ENCODE measurements around the gene ATF4. TPM values are rescaled to one million over a fixed set of nuclear protein-coding genes. Genes with fewer than 3 reads are reported as not detected.

ATF4 gene
- total RNA-seq, 2 experiments from 2014 or later: 806 to 814 TPM

DNA sequence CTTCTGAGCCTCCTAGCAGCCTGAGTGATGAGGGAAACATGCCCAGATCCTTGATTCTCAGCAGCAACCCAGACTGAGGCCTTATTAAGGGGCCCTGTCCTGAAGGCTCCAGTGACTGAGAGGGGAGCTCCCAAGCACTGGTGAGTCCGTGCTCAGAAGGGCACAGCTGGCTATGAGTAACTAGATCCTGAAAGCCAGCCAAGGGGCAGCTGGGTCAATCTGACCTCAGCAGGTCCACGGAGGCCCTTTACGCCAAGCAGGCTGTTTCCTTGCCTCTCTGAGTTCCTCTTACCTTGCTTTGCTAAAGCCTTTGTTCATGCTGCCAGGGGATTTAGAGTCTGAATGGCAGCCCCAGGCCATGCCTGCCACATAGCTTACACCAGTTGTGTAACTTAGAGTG is 37.6 kb upstream of the ATF4 start:
- no peak for DNase-seq
- H3K27me3 Mint-ChIP-seq: no peaks in the 10 kb centered on the region
- no peak overlapping the region for H3K4me3 Mint-ChIP-seq
- H3K27ac Mint-ChIP-seq: no peak overlapping the region
- no peaks in the 10 kb centered on the region for H3K9me3 Mint-ChIP-seq
- no peaks in the 10 kb centered on the region for H3K36me3 Mint-ChIP-seq
- H3K4me1 Mint-ChIP-seq: no peaks in the 10 kb centered on the region

DNA sequence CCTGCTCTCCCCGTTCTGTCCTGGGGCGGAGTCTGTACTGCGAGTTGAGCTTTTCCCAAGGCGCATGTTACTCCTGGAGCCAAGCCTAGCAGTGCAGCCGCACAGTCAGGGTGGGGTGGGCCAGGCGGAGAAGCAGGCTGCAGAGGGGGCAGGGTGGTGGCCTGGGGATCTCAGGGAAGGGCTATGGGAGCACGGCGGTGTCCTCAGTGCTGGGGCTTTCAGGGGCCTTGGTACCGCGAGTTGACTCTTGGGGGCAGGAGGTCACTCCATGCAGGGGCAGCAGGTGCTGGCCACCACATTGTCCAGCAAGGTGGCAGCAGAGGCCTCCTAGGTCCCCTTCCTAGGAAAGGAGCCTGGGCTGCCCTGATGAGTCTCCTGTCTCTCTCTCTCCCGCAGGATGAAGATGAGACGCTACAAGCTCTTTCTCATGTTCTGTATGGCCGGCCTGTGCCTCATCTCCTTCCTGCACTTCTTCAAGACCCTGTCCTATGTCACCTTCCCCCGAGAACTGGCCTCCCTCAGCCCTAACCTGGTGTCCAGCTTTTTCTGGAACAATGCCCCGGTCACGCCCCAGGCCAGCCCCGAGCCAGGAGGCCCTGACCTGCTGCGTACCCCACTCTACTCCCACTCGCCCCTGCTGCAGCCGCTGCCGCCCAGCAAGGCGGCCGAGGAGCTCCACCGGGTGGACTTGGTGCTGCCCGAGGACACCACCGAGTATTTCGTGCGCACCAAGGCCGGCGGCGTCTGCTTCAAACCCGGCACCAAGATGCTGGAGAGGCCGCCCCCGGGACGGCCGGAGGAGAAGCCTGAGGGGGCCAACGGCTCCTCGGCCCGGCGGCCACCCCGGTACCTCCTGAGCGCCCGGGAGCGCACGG is 33.2 kb upstream of the ATF4 start:
- no peak for DNase-seq
- Mint-ChIP-seq H3K4me1 (peaks cover 3% of the 10 kb centered on the region), H3K27ac (no peak overlapping the region), H3K4me3 (no peak overlapping the region), H3K27me3 (no peaks in the 10 kb centered on the region), H3K36me3 (no peaks in the 10 kb centered on the region), H3K9me3 (no peaks in the 10 kb centered on the region)

DNA sequence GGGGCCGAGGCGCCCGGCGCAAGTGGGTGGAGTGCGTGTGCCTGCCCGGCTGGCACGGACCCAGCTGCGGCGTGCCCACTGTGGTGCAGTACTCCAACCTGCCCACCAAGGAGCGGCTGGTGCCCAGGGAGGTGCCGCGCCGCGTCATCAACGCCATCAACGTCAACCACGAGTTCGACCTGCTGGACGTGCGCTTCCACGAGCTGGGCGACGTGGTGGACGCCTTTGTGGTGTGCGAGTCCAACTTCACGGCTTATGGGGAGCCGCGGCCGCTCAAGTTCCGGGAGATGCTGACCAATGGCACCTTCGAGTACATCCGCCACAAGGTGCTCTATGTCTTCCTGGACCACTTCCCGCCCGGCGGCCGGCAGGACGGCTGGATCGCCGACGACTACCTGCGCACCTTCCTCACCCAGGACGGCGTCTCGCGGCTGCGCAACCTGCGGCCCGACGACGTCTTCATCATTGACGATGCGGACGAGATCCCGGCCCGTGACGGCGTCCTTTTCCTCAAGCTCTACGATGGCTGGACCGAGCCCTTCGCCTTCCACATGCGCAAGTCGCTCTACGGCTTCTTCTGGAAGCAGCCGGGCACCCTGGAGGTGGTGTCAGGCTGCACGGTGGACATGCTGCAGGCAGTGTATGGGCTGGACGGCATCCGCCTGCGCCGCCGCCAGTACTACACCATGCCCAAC is 32.4 kb upstream of the ATF4 start:
- DNase-seq: no peak
- Mint-ChIP-seq H3K27me3 (no peaks in the 10 kb centered on the region), H3K4me3 (no peak overlapping the region), H3K9me3 (no peaks in the 10 kb centered on the region), H3K36me3 (no peaks in the 10 kb centered on the region), H3K27ac (no peak overlapping the region), H3K4me1 (peaks cover 4% of the 10 kb centered on the region)

DNA sequence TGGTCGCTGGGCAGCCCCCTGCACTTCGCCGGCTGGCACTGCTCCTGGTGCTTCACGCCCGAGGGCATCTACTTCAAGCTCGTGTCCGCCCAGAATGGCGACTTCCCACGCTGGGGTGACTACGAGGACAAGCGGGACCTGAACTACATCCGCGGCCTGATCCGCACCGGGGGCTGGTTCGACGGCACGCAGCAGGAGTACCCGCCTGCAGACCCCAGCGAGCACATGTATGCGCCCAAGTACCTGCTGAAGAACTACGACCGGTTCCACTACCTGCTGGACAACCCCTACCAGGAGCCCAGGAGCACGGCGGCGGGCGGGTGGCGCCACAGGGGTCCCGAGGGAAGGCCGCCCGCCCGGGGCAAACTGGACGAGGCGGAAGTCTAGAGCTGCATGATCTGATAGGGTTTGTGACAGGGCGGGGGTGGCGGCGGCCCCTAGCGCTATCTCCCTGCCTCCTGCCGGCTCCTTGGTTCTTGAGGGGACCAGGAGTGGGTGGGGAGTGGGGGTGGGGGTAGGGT is 31.7 kb upstream of the ATF4 start:
- H3K36me3 Mint-ChIP-seq: no peaks in the 10 kb centered on the region
- H3K4me3 Mint-ChIP-seq: no peak overlapping the region
- DNase-seq: no peak
- H3K27ac Mint-ChIP-seq: no peak overlapping the region
- H3K9me3 Mint-ChIP-seq: no peaks in the 10 kb centered on the region
- H3K4me1 Mint-ChIP-seq: peaks cover 10% of the 10 kb centered on the region
- no peaks in the 10 kb centered on the region for H3K27me3 Mint-ChIP-seq

DNA sequence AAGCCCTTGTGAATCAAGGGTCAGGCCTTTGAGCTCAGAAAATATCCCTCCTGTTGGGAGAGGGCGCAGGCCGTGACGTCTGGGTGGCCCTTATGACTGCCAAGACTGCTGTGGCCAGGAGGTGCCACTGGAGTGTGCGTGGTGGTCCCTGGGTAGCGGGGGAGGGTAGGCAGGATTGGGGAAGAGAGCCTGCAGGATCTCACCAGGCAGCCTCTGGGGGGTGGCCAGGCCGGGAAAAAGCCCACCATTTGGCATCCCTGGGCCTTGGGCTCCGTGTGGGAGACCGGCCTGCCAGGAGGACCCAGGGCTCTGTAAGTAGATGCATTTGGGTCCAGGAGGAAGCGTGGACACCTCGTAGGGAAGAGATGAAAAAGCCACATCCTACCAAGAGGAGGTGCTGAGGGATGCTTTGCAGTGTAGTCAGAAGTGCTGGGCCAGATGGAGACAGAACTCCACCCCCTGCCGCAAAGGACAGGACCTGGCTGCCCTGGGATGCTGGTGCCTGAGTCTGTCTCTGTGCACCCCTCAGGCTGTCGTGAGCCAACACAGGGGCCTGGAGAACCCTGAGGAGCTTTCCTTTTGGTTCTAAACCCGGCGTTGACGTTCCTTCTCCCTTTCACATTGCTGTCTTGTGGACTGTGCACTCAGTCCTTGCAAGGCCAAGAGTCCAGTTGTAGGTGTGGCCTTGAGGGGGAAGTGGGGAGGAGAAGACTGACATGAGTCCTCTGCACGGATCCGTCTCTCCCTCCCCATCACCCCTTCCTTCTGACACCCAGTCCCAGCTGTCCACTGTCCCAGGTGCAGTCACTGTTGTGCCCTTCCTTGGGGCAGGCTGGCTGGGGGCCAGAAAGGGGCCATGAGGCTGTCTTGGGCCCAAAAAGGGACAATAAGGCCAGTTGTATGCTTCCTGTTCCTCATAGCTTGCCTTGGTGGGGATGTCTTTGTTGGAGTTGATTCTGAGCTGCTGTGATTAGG is 31.0 kb upstream of the ATF4 start:
- no peaks in the 10 kb centered on the region for H3K9me3 Mint-ChIP-seq
- no peaks in the 10 kb centered on the region for H3K27me3 Mint-ChIP-seq
- no peak for DNase-seq
- H3K36me3 Mint-ChIP-seq: no peaks in the 10 kb centered on the region
- H3K4me3 Mint-ChIP-seq: no peak overlapping the region
- peaks cover 10% of the 10 kb centered on the region for H3K4me1 Mint-ChIP-seq
- H3K27ac Mint-ChIP-seq: no peak overlapping the region

DNA sequence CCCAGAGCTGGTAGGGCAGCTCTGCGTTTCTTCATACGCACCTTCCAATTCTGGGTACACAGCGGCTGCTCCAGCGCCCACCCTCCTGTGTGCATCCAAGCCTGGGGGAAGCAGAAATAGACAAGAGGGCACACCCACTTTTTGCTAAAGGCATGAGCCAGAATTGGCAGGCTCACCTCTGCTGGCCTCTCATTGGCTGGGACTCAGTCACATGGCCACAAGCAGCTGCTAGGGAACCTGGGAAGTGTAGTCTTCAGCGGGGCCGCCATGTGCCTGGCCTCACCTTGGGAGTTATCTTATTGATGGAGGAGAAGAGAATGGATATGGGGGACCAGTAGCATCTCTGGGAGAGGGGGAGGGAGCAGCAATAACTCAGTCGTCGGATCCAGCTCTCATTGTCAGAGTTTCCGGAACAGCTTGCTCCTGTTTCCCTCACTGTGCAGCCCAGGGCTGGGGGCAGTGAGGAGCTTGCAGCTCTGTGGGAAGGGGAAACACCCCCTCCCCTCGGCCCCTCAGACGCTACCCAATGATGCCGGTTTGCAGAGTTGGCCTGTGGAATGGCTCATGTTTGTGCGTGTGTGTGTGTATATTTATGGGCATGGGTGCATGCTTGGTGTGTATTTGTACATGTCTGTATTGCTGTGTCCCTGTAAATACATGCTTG is 30.1 kb upstream of the ATF4 start:
- H3K36me3 Mint-ChIP-seq: no peaks in the 10 kb centered on the region
- no peak overlapping the region for H3K4me3 Mint-ChIP-seq
- H3K27ac Mint-ChIP-seq: no peak overlapping the region
- H3K27me3 Mint-ChIP-seq: no peaks in the 10 kb centered on the region
- peaks cover 14% of the 10 kb centered on the region for H3K4me1 Mint-ChIP-seq
- DNase-seq: peak; percentile 78
- no peaks in the 10 kb centered on the region for H3K9me3 Mint-ChIP-seq

DNA sequence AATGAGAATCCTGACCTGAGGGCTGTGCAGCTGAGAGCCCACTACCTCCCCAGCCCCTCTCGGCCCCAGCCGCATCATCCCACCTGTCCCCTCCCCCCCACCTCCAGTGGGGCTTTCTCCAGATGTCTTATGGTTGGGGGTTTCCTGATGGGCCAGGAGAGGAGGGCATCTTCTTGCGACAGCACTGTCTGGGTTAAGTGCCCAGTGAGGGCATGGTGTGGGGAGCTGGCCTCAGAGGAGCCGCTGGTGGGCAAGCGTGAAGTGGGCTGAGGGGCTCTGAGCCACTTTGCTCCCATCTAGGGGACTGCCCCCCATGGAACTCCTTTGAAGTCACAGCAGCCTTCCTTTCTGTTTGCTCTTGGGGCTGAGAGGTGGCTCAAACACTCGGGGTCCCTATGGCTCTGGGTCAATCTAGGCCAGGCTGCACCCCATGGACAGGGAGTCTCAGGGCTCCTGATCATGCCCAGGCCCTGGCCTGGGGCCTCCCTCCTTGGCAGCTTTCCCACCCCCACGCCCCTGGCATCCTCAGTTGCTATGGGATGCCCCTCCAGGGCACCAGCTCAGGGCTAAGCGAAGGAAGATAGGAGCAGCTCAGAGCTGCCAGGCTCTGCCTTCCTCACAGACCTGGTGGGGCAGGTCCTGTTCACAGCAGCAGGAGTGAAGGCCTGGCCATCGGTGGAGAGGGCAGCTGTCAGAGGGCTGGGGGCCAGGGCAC is 29.2 kb upstream of the ATF4 start:
- Mint-ChIP-seq H3K27ac (no peak overlapping the region), H3K9me3 (no peaks in the 10 kb centered on the region), H3K4me1 (peaks cover 14% of the 10 kb centered on the region), H3K4me3 (no peak overlapping the region), H3K27me3 (no peaks in the 10 kb centered on the region), H3K36me3 (no peaks in the 10 kb centered on the region)
- DNase-seq: no peak

DNA sequence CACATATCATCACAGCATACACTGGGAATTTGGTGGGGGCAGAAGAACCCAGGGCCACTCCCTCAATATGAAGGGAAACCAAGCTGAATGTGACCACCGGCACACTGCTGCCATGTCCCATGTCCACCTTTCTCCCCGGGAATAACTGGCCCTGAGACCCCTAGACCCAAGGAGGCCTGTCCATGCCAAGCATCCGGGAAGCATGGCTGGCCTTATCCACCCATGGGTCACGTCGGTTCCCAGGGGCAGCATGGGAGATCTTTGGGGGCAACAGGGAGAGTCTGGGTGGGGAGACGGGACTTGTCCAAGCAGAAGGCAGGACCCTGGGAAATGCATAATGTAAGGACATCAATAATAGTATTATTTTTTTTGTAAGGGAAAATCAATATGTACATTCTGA is 28.7 kb upstream of the ATF4 start:
- peaks cover 17% of the 10 kb centered on the region for H3K4me1 Mint-ChIP-seq
- no peaks in the 10 kb centered on the region for H3K36me3 Mint-ChIP-seq
- no peaks in the 10 kb centered on the region for H3K27me3 Mint-ChIP-seq
- H3K9me3 Mint-ChIP-seq: no peaks in the 10 kb centered on the region
- H3K27ac Mint-ChIP-seq: no peak overlapping the region
- no peak for DNase-seq
- no peak overlapping the region for H3K4me3 Mint-ChIP-seq

DNA sequence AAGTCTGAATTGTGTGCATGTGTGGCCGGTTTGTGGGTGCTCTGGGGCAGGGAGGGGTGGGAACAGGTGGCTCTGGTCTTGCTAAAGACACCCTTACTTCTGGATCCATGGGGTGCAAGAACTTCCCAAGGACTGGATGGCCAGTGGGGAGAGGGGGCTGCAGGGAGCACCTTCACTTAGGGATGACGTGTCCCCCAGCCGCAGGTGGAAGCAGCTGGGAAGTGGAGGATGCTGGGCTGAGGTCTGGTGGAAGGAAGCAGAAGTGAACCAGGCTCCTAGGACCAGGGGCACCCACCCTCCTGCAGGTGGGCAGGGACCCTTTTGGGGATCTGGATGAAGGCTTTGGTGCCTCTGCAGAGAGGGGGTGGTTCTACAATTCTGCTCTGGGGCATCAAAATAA is 28.2 kb upstream of the ATF4 start:
- no peaks in the 10 kb centered on the region for H3K27me3 Mint-ChIP-seq
- no peak for DNase-seq
- no peaks in the 10 kb centered on the region for H3K36me3 Mint-ChIP-seq
- H3K4me3 Mint-ChIP-seq: no peak overlapping the region
- H3K9me3 Mint-ChIP-seq: no peaks in the 10 kb centered on the region
- peaks cover 17% of the 10 kb centered on the region for H3K4me1 Mint-ChIP-seq
- H3K27ac Mint-ChIP-seq: no peak overlapping the region

DNA sequence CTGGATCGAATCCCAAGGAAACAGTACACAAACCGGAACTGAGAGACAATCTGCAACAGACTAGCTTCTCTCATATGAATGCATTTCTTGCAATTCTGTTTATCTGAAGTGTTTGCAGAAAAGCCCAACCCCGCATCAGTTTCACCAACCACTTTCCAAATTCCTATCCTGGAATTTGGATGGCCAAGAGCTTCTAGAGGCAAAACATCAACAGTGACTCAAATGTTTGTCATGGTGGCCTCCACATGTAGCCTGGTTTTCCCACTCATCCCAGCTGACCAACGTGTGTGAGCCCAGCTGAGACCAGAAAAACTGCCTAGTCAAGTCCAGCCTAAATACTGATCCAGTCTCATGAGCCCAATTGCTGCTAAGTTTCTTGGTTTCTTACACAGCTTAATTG is 26.6 kb upstream of the ATF4 start:
- DNase-seq: no peak
- no peaks in the 10 kb centered on the region for H3K9me3 Mint-ChIP-seq
- H3K36me3 Mint-ChIP-seq: no peaks in the 10 kb centered on the region
- H3K27me3 Mint-ChIP-seq: no peaks in the 10 kb centered on the region
- no peak overlapping the region for H3K4me3 Mint-ChIP-seq
- peaks cover 17% of the 10 kb centered on the region for H3K4me1 Mint-ChIP-seq
- H3K27ac Mint-ChIP-seq: no peak overlapping the region

DNA sequence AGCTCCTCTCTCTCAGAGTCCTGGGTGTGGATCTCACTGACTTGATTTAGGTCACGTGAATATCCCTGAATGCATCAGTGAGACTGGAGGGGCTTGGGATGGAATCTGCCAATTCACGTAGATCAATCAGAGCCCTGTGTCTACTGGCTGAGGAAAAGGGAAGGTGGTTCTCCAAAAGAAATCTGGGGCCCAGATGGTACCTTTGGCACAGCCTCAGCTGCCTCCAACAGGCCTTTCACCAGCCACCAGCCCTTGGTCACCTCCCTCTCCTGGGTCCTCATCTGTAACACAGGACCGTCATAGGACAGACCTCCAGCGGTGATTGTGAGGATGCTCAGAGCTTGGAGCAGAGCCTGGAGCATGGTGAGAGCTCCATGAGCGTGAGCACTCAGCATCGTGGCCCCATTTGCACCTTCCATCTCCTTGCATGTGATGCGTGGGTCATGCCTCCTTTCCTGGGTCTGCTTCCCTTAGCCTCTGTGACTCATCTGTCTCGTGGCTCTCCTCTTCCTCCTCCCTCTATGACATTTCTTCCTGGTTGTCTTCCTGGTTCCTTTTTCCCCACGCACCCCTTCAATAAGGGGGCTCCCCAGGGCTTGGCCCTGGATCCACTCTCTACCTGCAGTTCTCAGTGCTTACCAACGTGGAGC is 25.8 kb upstream of the ATF4 start:
- Mint-ChIP-seq H3K4me3 (no peak overlapping the region), H3K36me3 (no peaks in the 10 kb centered on the region)

DNA sequence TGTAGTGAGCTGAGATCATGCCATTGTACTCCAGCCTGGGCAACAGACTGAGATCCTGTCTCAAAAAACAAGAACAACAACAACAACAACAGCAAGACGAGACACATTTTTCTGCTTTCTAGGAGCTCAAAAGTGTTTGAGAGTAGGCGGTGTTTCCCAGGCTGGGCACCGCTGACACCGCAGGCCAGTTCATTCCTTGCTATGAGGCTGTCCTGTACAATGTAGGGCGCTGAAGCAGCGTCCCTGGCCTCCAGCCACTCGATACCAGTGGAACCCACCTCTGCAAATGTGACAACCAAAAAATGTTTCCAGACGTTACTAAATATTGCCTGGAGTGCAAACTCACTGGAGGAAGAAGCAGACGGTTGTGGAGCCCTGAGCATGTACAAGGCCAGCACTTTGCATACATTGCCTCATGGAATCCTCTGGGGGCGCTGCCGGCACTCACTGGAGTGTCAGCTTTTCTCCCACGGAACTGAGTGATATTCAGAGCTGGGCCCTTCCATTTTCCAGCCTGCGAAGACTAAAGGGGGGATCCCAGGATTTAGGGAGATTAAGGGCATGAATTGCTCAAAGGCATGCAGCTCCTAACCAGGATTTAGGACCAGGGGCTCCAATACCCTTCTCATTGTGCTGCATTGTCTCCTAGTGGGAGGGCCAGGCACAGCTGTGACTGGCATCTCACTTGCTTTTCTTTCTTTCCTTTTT is 24.1 kb upstream of the ATF4 start:
- peaks cover 14% of the 10 kb centered on the region for H3K4me1 Mint-ChIP-seq
- H3K27ac Mint-ChIP-seq: no peak overlapping the region
- no peaks in the 10 kb centered on the region for H3K27me3 Mint-ChIP-seq
- no peaks in the 10 kb centered on the region for H3K36me3 Mint-ChIP-seq
- no peaks in the 10 kb centered on the region for H3K9me3 Mint-ChIP-seq
- DNase-seq: peak; percentile 59
- H3K4me3 Mint-ChIP-seq: no peak overlapping the region

More for the DNA sequence above, 25.8 kb upstream of the ATF4 start:
- Mint-ChIP-seq H3K9me3 (no peaks in the 10 kb centered on the region), H3K4me1 (peaks cover 17% of the 10 kb centered on the region), H3K27me3 (no peaks in the 10 kb centered on the region), H3K27ac (no peak overlapping the region)
- no peak for DNase-seq

DNA sequence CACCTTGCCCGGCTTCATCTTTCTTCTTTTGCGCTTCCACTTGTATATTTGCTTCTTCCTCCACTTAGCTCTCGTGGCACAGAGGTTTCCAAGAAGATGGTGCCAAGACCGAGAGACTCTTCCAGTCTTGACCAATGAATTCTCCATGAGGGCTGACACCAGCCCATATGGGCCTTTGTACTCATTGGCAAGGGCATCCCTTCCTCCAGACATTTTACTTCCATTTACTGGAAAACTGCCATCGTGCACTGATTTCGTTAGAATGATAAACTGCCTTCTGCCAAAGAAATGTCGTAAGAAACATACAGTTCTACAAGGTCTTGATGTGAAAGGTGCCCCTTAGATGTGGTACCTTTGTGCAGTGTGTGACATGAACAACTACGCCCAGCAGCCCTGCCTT is 22.9 kb upstream of the ATF4 start:
- DNase-seq: no peak
- H3K36me3 Mint-ChIP-seq: peaks cover 2% of the 10 kb centered on the region
- H3K4me3 Mint-ChIP-seq: no peak overlapping the region
- no peaks in the 10 kb centered on the region for H3K27me3 Mint-ChIP-seq
- H3K4me1 Mint-ChIP-seq: peaks cover 19% of the 10 kb centered on the region
- H3K27ac Mint-ChIP-seq: no peak overlapping the region
- H3K9me3 Mint-ChIP-seq: no peaks in the 10 kb centered on the region

Measured in activated naive CD8-positive, alpha-beta T cell treated with anti-CD3 and anti-CD28 coated beads for 36 hours (primary cell).